Fibroblast of lung (primary cell): ENCODE measurements around the gene UST.

Source experiments
- CTCF ChIP-seq, 2 donors: IDR thresholded peaks in 1 of 2; conservative IDR thresholded peaks in 1 of 2; 1 replicate in 1 of 2; 2 replicates in 1 of 2; pipeline ENCODE4 v1.5.1; 2011 to 2012; ENCODE audit warnings: low read length in 2 of 2, control low read depth in 1 of 2, inconsistent platforms in 1 of 2, low read depth in 1 of 2, mild to moderate bottlenecking in 1 of 2
- EZH2 ChIP-seq: IDR thresholded peaks from 2 replicates; pipeline ENCODE4 v1.5.1; 2012; ENCODE audit warnings: low read length, control low read depth, mild to moderate bottlenecking; ENCODE audit errors: missing control alignments

- no peak for TF ChIP-seq CTCF (conservative IDR thresholded peaks at IDR 0.05 in 1 of 2, IDR thresholded peaks at IDR 0.05 in 1 of 2; ENCODE audit: low read depth in 1 of 2, low read length in 2 of 2)
- no peak for TF ChIP-seq EZH2
Measured at GRCh38 chr6:148989585-148989984, 242.8 kb downstream of the UST start.
